ENCODE results near the gene SEC14L3.

SEC14L3 gene

DNA sequence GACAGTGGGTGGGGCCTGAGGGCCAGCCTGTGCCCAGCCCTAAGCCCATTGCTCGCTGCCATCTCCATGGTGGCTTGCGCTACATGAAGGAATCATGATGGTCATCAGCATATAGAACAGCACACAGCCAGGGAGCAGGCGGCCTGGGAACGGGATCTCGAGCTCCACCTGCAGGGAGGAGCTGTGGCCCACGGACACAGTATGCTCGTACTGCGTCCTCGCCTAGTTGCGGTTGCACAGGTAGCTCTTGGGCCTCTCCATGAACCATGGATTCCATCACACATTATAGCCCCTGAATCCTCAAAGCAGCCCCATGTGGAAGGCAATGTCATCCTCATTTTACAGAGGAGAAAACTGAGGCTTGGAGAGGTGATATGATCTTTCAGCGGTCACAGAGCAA is 18.6 kb upstream of the SEC14L3 start:
- Histone ChIP-seq H3K4me2 (ENCODE audit: insufficient read depth, low read length) (no peak overlapping the region), H3K4me3 (ENCODE audit: low read depth in 1 of 2, low read length in 2 of 2) (no peak overlapping the region), H4K20me1 (ENCODE audit: insufficient read depth, low read length) (no peaks in the 10 kb centered on the region), H3K27ac (ENCODE audit: low read length) (no peak overlapping the region), H3K9me3 (ENCODE audit: insufficient read depth, low read length, severe bottlenecking) (no peaks in the 10 kb centered on the region), H2AFZ (ENCODE audit: low read depth, low read length) (no peak overlapping the region), H3K79me2 (ENCODE audit: insufficient read depth, low read length) (no peaks in the 10 kb centered on the region), H3K4me1 (ENCODE audit: insufficient read depth, low read length) (no peaks in the 10 kb centered on the region), H3K27me3 (ENCODE audit: insufficient read depth, low read length, poor library complexity) (no peaks in the 10 kb centered on the region), H3K9ac (ENCODE audit: low read depth, low read length) (no peak overlapping the region), H3K36me3 (ENCODE audit: insufficient read depth, low read length) (no peaks in the 10 kb centered on the region)
- TF ChIP-seq, protein P1, sequence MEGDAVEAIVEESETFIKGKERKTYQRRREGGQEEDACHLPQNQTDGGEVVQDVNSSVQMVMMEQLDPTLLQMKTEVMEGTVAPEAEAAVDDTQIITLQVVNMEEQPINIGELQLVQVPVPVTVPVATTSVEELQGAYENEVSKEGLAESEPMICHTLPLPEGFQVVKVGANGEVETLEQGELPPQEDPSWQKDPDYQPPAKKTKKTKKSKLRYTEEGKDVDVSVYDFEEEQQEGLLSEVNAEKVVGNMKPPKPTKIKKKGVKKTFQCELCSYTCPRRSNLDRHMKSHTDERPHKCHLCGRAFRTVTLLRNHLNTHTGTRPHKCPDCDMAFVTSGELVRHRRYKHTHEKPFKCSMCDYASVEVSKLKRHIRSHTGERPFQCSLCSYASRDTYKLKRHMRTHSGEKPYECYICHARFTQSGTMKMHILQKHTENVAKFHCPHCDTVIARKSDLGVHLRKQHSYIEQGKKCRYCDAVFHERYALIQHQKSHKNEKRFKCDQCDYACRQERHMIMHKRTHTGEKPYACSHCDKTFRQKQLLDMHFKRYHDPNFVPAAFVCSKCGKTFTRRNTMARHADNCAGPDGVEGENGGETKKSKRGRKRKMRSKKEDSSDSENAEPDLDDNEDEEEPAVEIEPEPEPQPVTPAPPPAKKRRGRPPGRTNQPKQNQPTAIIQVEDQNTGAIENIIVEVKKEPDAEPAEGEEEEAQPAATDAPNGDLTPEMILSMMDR (IDR thresholded peaks at IDR 0.05; ENCODE audit: borderline replicate concordance, extremely low read depth, low read length, poor library complexity, severe bottlenecking) = no peak
- no peak for TF ChIP-seq EZH2 (IDR thresholded peaks at IDR 0.05; ENCODE audit: borderline replicate concordance, low read depth, low read length, severe bottlenecking)
- no peak for DNase-seq
- no peak for ATAC-seq (ENCODE audit: insufficient read depth, low read depth)

DNA sequence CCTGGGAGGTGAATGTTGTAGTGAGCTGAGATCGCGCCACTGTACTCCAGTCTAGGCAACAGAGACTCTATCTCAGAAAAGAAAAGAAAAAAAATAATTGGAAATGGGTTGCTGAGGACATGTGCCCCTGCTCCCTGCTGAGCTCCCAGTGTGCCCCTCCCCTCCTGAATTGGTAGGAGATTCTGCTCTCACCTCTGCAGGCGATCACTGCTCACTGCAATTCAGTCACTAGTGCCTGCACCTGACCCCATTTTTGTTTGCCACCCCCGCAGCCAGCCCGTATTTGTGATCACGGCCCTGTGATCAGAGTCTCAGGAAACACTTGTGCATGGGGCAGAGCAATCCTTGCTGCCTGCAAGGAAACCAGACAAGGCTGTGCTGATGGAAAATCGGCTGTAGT is 16.3 kb upstream of the SEC14L3 start:
- no peak for ATAC-seq (ENCODE audit: insufficient read depth, low read depth)
- DNase-seq = no peak

DNA sequence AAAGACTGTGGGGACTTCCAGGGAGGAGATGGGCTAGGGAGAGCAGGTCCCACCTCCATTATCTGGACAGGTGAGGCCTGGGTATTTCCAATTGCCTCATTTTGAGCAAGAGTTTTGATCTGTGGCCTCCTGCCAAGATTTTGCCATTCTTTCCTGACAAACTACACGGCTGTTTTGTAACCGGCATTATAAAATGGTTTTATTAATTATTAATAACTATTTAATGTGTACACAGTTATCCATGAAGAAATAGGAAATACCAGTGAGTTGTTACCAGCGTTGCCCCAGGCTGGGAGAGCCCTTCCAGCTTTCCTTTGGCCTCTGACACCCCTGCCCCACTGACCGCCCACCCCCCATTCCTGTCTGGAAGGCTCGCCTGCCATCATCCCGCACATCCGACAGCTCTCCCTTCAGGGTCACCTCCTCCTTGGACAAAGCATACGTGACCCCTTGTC is 14.9 kb upstream of the SEC14L3 start:
- Histone ChIP-seq H3K9me3 (ENCODE audit: insufficient read depth, low read length, severe bottlenecking) (no peaks in the 10 kb centered on the region), H3K36me3 (ENCODE audit: insufficient read depth, low read length) (no peaks in the 10 kb centered on the region), H4K20me1 (ENCODE audit: insufficient read depth, low read length) (no peaks in the 10 kb centered on the region), H3K9ac (ENCODE audit: low read depth, low read length) (no peak overlapping the region), H3K27ac (ENCODE audit: low read length) (no peak overlapping the region), H3K79me2 (ENCODE audit: insufficient read depth, low read length) (no peaks in the 10 kb centered on the region), H2AFZ (ENCODE audit: low read depth, low read length) (no peak overlapping the region), H3K4me1 (ENCODE audit: insufficient read depth, low read length) (peaks cover 4% of the 10 kb centered on the region), H3K27me3 (ENCODE audit: insufficient read depth, low read length, poor library complexity) (no peaks in the 10 kb centered on the region), H3K4me2 (ENCODE audit: insufficient read depth, low read length) (no peak overlapping the region), H3K4me3 (ENCODE audit: low read depth in 1 of 2, low read length in 2 of 2) (no peak overlapping the region)
- no peak for ATAC-seq (ENCODE audit: insufficient read depth, low read depth)
- no peak for DNase-seq
- TF ChIP-seq, protein P1 (IDR thresholded peaks at IDR 0.05; ENCODE audit: borderline replicate concordance, extremely low read depth, low read length, poor library complexity, severe bottlenecking) = no peak
- TF ChIP-seq EZH2 (IDR thresholded peaks at IDR 0.05; ENCODE audit: borderline replicate concordance, low read depth, low read length, severe bottlenecking) = no peak

More for the DNA sequence above, 16.3 kb upstream of the SEC14L3 start:
- TF ChIP-seq EZH2 (IDR thresholded peaks at IDR 0.05; ENCODE audit: borderline replicate concordance, low read depth, low read length, severe bottlenecking) = no peak
- TF ChIP-seq, protein P1 (IDR thresholded peaks at IDR 0.05; ENCODE audit: borderline replicate concordance, extremely low read depth, low read length, poor library complexity, severe bottlenecking) = no peak
- H2AFZ ChIP-seq (ENCODE audit: low read depth, low read length) = no peak overlapping the region
- H3K36me3 ChIP-seq (ENCODE audit: insufficient read depth, low read length) = no peaks in the 10 kb centered on the region
- H3K4me2 ChIP-seq (ENCODE audit: insufficient read depth, low read length) = no peak overlapping the region
- no peak overlapping the region for H3K4me3 ChIP-seq (ENCODE audit: low read depth in 1 of 2, low read length in 2 of 2)
- no peak overlapping the region for H3K27ac ChIP-seq (ENCODE audit: low read length)
- H3K4me1 ChIP-seq (ENCODE audit: insufficient read depth, low read length) = peaks cover 4% of the 10 kb centered on the region
- H3K27me3 ChIP-seq (ENCODE audit: insufficient read depth, low read length, poor library complexity) = no peaks in the 10 kb centered on the region
- H3K9me3 ChIP-seq (ENCODE audit: insufficient read depth, low read length, severe bottlenecking) = no peaks in the 10 kb centered on the region
- H3K79me2 ChIP-seq (ENCODE audit: insufficient read depth, low read length) = no peaks in the 10 kb centered on the region
- no peak overlapping the region for H3K9ac ChIP-seq (ENCODE audit: low read depth, low read length)
- no peaks in the 10 kb centered on the region for H4K20me1 ChIP-seq (ENCODE audit: insufficient read depth, low read length)

DNA sequence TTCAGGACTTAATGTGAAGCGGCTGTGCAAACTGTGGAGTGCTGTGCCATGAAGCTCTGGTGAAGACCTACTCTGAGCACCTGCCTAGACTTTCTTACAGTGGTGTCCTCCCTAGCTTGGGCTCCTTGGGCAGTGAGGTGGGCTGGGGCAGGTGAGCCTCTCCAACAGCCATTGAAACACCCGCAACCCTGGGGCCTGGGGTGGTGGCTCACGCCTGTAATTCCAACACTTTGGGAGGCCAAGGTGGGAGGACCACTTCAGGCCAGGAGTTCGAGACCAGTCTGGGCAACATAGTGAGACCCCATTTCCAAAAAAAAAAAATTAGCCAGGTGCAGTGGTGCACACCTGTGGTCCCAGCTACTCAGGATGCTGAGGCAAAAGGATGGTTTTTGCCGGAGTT is 14.3 kb upstream of the SEC14L3 start:
- no peak for ATAC-seq (ENCODE audit: insufficient read depth, low read depth)
- Histone ChIP-seq H3K9ac (ENCODE audit: low read depth, low read length) (no peak overlapping the region), H3K36me3 (ENCODE audit: insufficient read depth, low read length) (no peaks in the 10 kb centered on the region)

More for the DNA sequence above, 14.3 kb upstream of the SEC14L3 start:
- no peaks in the 10 kb centered on the region for H3K9me3 ChIP-seq (ENCODE audit: insufficient read depth, low read length, severe bottlenecking)
- no peaks in the 10 kb centered on the region for H4K20me1 ChIP-seq (ENCODE audit: insufficient read depth, low read length)
- no peak overlapping the region for H3K4me2 ChIP-seq (ENCODE audit: insufficient read depth, low read length)
- no peak overlapping the region for H3K4me3 ChIP-seq (ENCODE audit: low read depth in 1 of 2, low read length in 2 of 2)
- no peak overlapping the region for H2AFZ ChIP-seq (ENCODE audit: low read depth, low read length)
- peaks cover 4% of the 10 kb centered on the region for H3K4me1 ChIP-seq (ENCODE audit: insufficient read depth, low read length)
- no peak overlapping the region for H3K27ac ChIP-seq (ENCODE audit: low read length)
- H3K27me3 ChIP-seq (ENCODE audit: insufficient read depth, low read length, poor library complexity) = no peaks in the 10 kb centered on the region
- TF ChIP-seq EZH2 (IDR thresholded peaks at IDR 0.05; ENCODE audit: borderline replicate concordance, low read depth, low read length, severe bottlenecking) = no peak
- TF ChIP-seq, protein P1 (IDR thresholded peaks at IDR 0.05; ENCODE audit: borderline replicate concordance, extremely low read depth, low read length, poor library complexity, severe bottlenecking) = no peak
- DNase-seq = no peak
- H3K79me2 ChIP-seq (ENCODE audit: insufficient read depth, low read length) = no peaks in the 10 kb centered on the region
